ENCODE results near the gene ADGRL3. TPM values are rescaled to one million over a fixed set of nuclear protein-coding genes. Genes with fewer than 3 reads are reported as not detected.

ADGRL3 gene
- total RNA-seq, 1 donor from 2014 or later: 3.0 TPM

DNA sequence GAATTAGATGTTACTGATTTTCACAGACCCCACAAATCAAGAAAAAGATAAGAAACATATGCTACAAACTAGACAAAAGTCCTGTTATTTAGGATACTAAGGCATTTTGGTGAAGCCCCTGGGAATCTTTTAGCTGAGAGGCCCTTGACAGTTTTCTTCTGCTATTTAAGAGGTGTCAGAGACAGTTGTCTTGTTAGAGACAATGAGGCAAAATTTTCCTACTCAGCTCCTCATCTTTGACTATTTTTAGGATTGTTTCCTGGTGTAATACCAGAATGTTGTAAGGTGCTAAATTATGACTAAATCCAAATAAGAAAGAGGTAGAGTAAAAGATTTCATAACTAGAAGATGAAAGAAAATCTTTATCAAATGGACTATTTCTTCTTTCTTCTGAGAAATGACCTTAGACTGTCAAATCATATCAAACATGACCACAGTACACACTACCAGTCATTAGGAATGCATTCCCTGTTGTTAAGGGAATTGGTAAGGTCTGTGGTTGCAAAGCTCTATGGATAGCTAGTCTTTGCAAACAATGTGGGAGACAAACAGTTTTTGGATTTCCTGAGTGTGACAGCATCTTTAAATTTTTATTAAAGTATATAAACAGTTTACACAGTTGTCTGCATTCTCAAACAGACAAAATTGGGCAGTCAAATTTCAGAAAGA is 926.1 kb downstream of the ADGRL3 start:
- peak; percentile 46 for ATAC-seq (ENCODE audit: poor library complexity)

More for the DNA sequence above, 926.1 kb downstream of the ADGRL3 start:
- DNase-seq: no peak
- intact Hi-C loops (cut with DNase I): no loop called here

Data from Right ventricle myocardium superior (tissue), 1 donor.